ENCODE measurements around the gene EFCAB7.

- TF ChIP-seq ZNF292 (tag by site-specific recombination; IDR thresholded peaks at IDR 0.05; ENCODE audit: borderline replicate concordance, low read depth) (no peak), ZNF530 (tag by site-specific recombination; IDR thresholded peaks at IDR 0.05; ENCODE audit: low read depth) (no peak), ZNF610 (tag by site-specific recombination; IDR thresholded peaks at IDR 0.05; ENCODE audit: borderline replicate concordance) (no peak), YY1 (tag by site-specific recombination; IDR thresholded peaks at IDR 0.05) (no peak), ZNF148 (tag by site-specific recombination; IDR thresholded peaks at IDR 0.05; ENCODE audit: borderline replicate concordance) (no peak), RBAK (tag by site-specific recombination; IDR thresholded peaks at IDR 0.05) (no peak), ZNF133 (tag by site-specific recombination; IDR thresholded peaks at IDR 0.05) (no peak), ZNF518A (tag by site-specific recombination; conservative IDR thresholded peaks at IDR 0.05; ENCODE audit: low read depth) (no peak), ZBTB48 (tag by site-specific recombination; IDR thresholded peaks at IDR 0.05) (no peak), OVOL3 (tag by site-specific recombination; IDR thresholded peaks at IDR 0.05) (no peak), ZFP37 (tag by site-specific recombination; IDR thresholded peaks at IDR 0.05) (no peak)
These were observed 32.2 kb downstream of the EFCAB7 start for GRCh38 chr1:63555480-63555879.
